K562 (cell line): ENCODE results near the gene ZNF646. TPM values are rescaled to one million over a fixed set of nuclear protein-coding genes. Genes with fewer than 3 reads are reported as not detected.

Experiments used
- HEY1 ChIP-seq: fragments of 250-450 bp; sonication (Bioruptor Pico); IDR thresholded peaks from 2 replicates; pipeline ENCODE4 v1.5.0; 2020; ENCODE audit warnings: mild to moderate bottlenecking, moderate library complexity, borderline replicate concordance
- MTA1 ChIP-seq: fragments of 450-650 bp; IDR thresholded peaks from 2 replicates; pipeline ENCODE4 v1.6.1; 2017; ENCODE audit warnings: borderline replicate concordance
- POLR2AphosphoS5 ChIP-seq: IDR thresholded peaks from 2 replicates; pipeline ENCODE4 v1.6.1; 2011; ENCODE audit warnings: mild to moderate bottlenecking, low read depth, low read length, moderate library complexity; ENCODE audit not compliant: control insufficient read depth, insufficient read depth
- YY1 ChIP-seq, 3 experiments: IDR thresholded peaks; 2 replicates each; pipeline ENCODE4 v1.6.1; 2011; ENCODE audit warnings: low read length in 2 of 3, mild to moderate bottlenecking in 2 of 3, moderate library complexity in 2 of 3, borderline replicate concordance in 1 of 3, control low read depth in 1 of 3, low read depth in 1 of 3; ENCODE audit not compliant: insufficient read depth in 3 of 3, insufficient replicate concordance in 2 of 3, control insufficient read depth in 1 of 3, insufficient read length in 1 of 3; ENCODE audit errors: extremely low read depth in 1 of 3
- polyA plus RNA-seq, 8 experiments: library from polyadenylated mRNA; depleted of rRNA in 4 of 8; stranded (reverse) in 5 of 8; unstranded in 3 of 8; fragments of >200 nt; fragmentation: Nextera tagmentation in 2 of 8; fragmentation: Illumina TruSeq in 1 of 8; extraction: Ambion mirVana in 2 of 8; extraction: Trizol in 1 of 8; gene quantifications; 2 replicates each; pipeline versions ENCODE4 v1.2.1 to v1.2.3, GENCODE V29; 2011 to 2014; ENCODE audit warnings: inconsistent platforms in 1 of 8, missing spikeins in 1 of 8
- total RNA-seq, 7 experiments: library from RNA; depleted of rRNA in 6 of 7; stranded (reverse); fragments of >200 nt in 6 of 7; fragmentation: Illumina TruSeq in 2 of 7; extraction: Trizol in 2 of 7; gene quantifications; 2 replicates each; pipeline versions ENCODE4 v1.2.1 to v1.2.3, GENCODE V29; 2011 to 2021; ENCODE audit warnings: low replicate concordance in 1 of 7
- TF ChIP-seq, protein P1 (sequence below): sonication (generic); formaldehyde crosslinking; IDR thresholded peaks from 2 replicates; pipeline ENCODE4 v1.8.0; 2022; ENCODE audit warnings: mild to moderate bottlenecking, missing genetic modification reagents
- TF ChIP-seq, protein P2 (sequence below): fragments of 200-600 bp; sonication (generic); IDR thresholded peaks from one replicate; pipeline ENCODE4 v1.6.1; 2012; ENCODE audit warnings: mild to moderate bottlenecking, low read depth, low read length, inconsistent platforms
- TF ChIP-seq, protein P3 (sequence below): fragments of 450-650 bp; IDR thresholded peaks from 2 replicates; pipeline ENCODE4 v1.6.1; 2018; ENCODE audit warnings: mild to moderate bottlenecking, low read depth; ENCODE audit not compliant: partially characterized antibody

ZNF646 gene
- total and polyA plus RNA-seq, 9 of the 15 experiments (the other 6 are each of a cell fraction or from before 2014, with no cell fraction given), result 0.08 to 20.6 (median 8.0) TPM

DNA sequence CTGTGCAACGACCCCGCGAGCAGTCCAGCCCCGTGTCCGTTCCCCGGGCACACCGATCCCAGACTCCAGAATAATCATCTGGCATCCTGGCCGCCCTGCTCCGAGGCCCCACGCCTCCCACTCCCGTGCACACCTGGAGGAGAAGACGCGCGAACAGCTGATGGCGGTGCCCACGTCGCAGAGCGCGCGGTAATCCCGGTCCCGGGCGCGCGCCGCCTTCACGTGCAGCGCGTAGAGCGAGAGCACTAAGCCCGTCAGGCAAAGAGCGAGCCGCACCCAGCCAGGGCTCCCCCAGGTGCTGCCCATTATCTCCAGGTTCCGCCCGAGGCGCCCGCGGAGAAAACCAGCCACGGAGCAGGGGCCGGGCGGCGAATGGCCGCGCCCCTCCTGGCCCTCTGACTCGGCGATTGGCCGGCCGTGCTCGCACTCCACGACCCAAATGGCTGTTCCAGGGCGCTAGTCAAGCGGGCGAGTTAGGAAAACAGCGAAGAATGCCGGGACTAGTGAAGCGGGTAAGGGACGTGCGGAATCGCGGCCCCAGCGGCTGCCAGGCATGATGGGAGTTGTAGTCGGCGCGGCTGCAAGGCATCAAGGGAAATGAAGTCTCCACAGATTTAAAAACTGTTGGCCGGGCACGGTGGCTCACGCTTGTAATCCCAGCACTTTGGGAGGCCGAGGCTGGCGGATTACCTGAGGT is 20.4 kb downstream of the ZNF646 start, which contains the start of gene VKORC1 (continued):
- TF ChIP-seq, protein P1, sequence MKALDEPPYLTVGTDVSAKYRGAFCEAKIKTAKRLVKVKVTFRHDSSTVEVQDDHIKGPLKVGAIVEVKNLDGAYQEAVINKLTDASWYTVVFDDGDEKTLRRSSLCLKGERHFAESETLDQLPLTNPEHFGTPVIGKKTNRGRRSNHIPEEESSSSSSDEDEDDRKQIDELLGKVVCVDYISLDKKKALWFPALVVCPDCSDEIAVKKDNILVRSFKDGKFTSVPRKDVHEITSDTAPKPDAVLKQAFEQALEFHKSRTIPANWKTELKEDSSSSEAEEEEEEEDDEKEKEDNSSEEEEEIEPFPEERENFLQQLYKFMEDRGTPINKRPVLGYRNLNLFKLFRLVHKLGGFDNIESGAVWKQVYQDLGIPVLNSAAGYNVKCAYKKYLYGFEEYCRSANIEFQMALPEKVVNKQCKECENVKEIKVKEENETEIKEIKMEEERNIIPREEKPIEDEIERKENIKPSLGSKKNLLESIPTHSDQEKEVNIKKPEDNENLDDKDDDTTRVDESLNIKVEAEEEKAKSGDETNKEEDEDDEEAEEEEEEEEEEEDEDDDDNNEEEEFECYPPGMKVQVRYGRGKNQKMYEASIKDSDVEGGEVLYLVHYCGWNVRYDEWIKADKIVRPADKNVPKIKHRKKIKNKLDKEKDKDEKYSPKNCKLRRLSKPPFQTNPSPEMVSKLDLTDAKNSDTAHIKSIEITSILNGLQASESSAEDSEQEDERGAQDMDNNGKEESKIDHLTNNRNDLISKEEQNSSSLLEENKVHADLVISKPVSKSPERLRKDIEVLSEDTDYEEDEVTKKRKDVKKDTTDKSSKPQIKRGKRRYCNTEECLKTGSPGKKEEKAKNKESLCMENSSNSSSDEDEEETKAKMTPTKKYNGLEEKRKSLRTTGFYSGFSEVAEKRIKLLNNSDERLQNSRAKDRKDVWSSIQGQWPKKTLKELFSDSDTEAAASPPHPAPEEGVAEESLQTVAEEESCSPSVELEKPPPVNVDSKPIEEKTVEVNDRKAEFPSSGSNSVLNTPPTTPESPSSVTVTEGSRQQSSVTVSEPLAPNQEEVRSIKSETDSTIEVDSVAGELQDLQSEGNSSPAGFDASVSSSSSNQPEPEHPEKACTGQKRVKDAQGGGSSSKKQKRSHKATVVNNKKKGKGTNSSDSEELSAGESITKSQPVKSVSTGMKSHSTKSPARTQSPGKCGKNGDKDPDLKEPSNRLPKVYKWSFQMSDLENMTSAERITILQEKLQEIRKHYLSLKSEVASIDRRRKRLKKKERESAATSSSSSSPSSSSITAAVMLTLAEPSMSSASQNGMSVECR (CRISPR knock-in tag), result peak; percentile 94
- TF ChIP-seq HEY1 (no peak), POLR2AphosphoS5 (0 out of 2 replicates have a peak, but pooled peaks have one; percentile 14), MTA1 (no peak), YY1 (IDR thresholded peaks at IDR 0.05; ENCODE audit: borderline replicate concordance in 1 of 3, control insufficient read depth in 1 of 3, extremely low read depth in 1 of 3, insufficient read depth in 3 of 3, insufficient read length in 1 of 3, insufficient replicate concordance in 2 of 3, low read depth in 1 of 3, low read length in 2 of 3) (peak; percentile 14 to 73 (median 68))
- TF ChIP-seq, protein P2, sequence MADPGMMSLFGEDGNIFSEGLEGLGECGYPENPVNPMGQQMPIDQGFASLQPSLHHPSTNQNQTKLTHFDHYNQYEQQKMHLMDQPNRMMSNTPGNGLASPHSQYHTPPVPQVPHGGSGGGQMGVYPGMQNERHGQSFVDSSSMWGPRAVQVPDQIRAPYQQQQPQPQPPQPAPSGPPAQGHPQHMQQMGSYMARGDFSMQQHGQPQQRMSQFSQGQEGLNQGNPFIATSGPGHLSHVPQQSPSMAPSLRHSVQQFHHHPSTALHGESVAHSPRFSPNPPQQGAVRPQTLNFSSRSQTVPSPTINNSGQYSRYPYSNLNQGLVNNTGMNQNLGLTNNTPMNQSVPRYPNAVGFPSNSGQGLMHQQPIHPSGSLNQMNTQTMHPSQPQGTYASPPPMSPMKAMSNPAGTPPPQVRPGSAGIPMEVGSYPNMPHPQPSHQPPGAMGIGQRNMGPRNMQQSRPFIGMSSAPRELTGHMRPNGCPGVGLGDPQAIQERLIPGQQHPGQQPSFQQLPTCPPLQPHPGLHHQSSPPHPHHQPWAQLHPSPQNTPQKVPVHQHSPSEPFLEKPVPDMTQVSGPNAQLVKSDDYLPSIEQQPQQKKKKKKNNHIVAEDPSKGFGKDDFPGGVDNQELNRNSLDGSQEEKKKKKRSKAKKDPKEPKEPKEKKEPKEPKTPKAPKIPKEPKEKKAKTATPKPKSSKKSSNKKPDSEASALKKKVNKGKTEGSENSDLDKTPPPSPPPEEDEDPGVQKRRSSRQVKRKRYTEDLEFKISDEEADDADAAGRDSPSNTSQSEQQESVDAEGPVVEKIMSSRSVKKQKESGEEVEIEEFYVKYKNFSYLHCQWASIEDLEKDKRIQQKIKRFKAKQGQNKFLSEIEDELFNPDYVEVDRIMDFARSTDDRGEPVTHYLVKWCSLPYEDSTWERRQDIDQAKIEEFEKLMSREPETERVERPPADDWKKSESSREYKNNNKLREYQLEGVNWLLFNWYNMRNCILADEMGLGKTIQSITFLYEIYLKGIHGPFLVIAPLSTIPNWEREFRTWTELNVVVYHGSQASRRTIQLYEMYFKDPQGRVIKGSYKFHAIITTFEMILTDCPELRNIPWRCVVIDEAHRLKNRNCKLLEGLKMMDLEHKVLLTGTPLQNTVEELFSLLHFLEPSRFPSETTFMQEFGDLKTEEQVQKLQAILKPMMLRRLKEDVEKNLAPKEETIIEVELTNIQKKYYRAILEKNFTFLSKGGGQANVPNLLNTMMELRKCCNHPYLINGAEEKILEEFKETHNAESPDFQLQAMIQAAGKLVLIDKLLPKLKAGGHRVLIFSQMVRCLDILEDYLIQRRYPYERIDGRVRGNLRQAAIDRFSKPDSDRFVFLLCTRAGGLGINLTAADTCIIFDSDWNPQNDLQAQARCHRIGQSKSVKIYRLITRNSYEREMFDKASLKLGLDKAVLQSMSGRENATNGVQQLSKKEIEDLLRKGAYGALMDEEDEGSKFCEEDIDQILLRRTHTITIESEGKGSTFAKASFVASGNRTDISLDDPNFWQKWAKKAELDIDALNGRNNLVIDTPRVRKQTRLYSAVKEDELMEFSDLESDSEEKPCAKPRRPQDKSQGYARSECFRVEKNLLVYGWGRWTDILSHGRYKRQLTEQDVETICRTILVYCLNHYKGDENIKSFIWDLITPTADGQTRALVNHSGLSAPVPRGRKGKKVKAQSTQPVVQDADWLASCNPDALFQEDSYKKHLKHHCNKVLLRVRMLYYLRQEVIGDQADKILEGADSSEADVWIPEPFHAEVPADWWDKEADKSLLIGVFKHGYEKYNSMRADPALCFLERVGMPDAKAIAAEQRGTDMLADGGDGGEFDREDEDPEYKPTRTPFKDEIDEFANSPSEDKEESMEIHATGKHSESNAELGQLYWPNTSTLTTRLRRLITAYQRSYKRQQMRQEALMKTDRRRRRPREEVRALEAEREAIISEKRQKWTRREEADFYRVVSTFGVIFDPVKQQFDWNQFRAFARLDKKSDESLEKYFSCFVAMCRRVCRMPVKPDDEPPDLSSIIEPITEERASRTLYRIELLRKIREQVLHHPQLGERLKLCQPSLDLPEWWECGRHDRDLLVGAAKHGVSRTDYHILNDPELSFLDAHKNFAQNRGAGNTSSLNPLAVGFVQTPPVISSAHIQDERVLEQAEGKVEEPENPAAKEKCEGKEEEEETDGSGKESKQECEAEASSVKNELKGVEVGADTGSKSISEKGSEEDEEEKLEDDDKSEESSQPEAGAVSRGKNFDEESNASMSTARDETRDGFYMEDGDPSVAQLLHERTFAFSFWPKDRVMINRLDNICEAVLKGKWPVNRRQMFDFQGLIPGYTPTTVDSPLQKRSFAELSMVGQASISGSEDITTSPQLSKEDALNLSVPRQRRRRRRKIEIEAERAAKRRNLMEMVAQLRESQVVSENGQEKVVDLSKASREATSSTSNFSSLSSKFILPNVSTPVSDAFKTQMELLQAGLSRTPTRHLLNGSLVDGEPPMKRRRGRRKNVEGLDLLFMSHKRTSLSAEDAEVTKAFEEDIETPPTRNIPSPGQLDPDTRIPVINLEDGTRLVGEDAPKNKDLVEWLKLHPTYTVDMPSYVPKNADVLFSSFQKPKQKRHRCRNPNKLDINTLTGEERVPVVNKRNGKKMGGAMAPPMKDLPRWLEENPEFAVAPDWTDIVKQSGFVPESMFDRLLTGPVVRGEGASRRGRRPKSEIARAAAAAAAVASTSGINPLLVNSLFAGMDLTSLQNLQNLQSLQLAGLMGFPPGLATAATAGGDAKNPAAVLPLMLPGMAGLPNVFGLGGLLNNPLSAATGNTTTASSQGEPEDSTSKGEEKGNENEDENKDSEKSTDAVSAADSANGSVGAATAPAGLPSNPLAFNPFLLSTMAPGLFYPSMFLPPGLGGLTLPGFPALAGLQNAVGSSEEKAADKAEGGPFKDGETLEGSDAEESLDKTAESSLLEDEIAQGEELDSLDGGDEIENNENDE, result no peak
- TF ChIP-seq, protein P3, sequence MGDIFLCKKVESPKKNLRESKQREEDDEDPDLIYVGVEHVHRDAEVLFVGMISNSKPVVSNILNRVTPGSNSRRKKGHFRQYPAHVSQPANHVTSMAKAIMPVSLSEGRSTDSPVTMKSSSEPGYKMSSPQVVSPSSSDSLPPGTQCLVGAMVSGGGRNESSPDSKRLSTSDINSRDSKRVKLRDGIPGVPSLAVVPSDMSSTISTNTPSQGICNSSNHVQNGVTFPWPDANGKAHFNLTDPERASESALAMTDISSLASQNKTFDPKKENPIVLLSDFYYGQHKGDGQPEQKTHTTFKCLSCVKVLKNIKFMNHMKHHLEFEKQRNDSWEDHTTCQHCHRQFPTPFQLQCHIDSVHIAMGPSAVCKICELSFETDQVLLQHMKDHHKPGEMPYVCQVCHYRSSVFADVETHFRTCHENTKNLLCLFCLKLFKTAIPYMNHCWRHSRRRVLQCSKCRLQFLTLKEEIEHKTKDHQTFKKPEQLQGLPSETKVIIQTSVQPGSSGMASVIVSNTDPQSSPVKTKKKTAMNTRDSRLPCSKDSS, result no peak
